AG04449 (cell line): ENCODE results near the gene CDK5RAP1.
A peak's percentile ranks its signal among the peaks of the same experiment; 100 is the strongest.

Experiments used
- CTCF ChIA-PET: fragments of 350-600 bp; formaldehyde crosslinking; extraction: SDS; loops from one replicate; lab custom pipeline; 2021; ENCODE audit warnings: antibody characterized with exemption; lab: Yijun Ruan, JAX
- POLR2A ChIA-PET: fragments of 400-600, 350-600 bp; formaldehyde crosslinking; extraction: SDS; loops from one replicate; lab custom pipeline; 2020; ENCODE audit warnings: antibody characterized with exemption, inconsistent platforms; lab: Yijun Ruan, JAX
- DNase-seq: peaks from one replicate; pipeline ENCODE4 v3.0.0-alpha.2; 2010; ENCODE audit warnings: low read depth, low spot score
- H3K4me3 ChIP-seq: 2 replicates; pipeline ENCODE4 v1.5.1; 2011; ENCODE audit warnings: low read depth, mild to moderate bottlenecking, control low read depth, low read length
- CTCF ChIP-seq: IDR thresholded peaks from one replicate; pipeline ENCODE4 v1.5.1; 2011; ENCODE audit warnings: mild to moderate bottlenecking, moderate library complexity, low read length, control low read depth, inconsistent platforms; ENCODE audit not compliant: insufficient read depth; ENCODE audit errors: missing control alignments

The CDK5RAP1 gene

DNA sequence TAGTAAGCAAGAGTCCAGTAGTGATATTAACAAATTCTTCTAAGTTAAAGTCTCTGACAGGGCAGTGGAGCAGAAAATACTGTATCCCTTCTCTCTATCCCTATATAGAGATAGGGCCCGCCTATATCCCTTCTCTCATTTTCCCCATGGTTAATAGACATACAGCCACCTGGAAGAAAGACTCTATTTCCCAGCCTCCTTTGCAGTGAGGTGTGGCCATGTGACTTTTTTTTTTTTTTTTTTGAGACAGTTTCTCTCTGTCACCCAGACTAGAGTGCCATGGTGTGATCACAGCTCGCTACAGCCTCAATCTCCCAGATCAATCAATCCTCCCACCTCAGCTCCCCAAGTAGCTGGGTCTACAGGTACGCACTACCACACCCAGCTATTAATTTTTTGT, 16.7 kb upstream of the CDK5RAP1 start:
- no peak for TF ChIP-seq CTCF
- ChIA-PET CTCF (no interaction called here), POLR2A (no interaction called here)

GRCh38 chr20:33415948-33416347, 14.6 kb upstream of the CDK5RAP1 start:
- DNase-seq = no peak
- peak; percentile 45 for TF ChIP-seq CTCF
- CTCF ChIA-PET = interaction anchor here (0.5 to 2.6 kb wide), 7 partner anchors 10 to 251 kb away, joined by 3 to 12 read pairs (median 4); partner anchors contain the start of genes ACTL10 and CDK5RAP1
- POLR2A ChIA-PET = no interaction called here
- no peak overlapping the region for H3K4me3 ChIP-seq

More for the DNA sequence above, 16.7 kb upstream of the CDK5RAP1 start:
- no peak overlapping the region for H3K4me3 ChIP-seq
- no peak for DNase-seq

GRCh38 chr20:33412484-33412838, 11.1 kb upstream of the CDK5RAP1 start:
- no peak for TF ChIP-seq CTCF
- CTCF ChIA-PET = no interaction called here
- POLR2A ChIA-PET = interaction anchor here (1.1 kb wide), 1 partner anchor 9 kb away, joined by 3 read pairs; no protein-coding TSS in a partner anchor
- DNase-seq = no peak
- no peak overlapping the region for H3K4me3 ChIP-seq

DNA sequence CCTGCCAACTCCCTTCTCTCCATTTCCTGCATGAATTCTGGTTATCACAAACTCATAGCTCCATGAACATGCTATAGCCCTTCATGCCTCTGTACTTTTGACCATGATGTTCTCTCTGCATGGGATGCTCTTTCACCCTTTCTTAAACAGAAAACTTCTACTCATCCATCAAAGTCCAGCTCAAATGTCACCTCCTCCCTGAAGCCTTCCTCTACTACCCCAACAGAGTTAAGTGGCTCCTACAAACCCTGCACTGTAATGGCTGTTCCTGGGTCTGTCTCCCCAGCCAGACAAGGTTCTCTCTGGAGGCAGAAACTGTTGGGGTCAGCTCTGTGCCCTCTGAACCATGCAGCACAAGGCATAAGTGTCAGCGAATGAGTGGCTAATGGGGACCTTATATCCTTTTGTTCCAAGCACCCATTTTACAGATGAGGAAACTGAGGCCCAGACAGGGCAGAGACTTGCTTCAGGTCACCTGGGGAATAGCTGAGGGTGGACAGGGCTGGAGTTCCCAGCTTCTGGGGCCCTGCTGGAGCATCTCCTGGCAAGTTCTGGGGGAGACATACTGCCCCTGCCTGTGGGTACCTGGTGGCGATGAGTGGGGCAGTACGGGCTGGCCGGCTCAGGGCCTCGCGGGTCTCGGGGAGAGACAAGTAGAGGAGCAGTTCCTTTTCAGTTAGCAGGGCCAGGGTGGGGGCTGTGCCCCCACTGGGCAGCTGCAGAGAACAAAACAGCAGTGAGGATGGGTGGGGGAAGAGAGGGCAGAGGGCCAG, 10.6 kb upstream of the CDK5RAP1 start:
- CTCF ChIA-PET = interaction anchor here (0.6 to 1.7 kb wide), 3 partner anchors 10 to 19 kb away, joined by 3 to 6 read pairs (median 3); partner anchors contain the start of gene CDK5RAP1
- no peak for DNase-seq
- H3K4me3 ChIP-seq = no peak overlapping the region
- TF ChIP-seq CTCF = no peak
- POLR2A ChIA-PET = interaction anchor here (0.7 to 1.1 kb wide), 3 partner anchors 9 to 12 kb away, joined by 3 to 7 read pairs (median 4); no protein-coding TSS in a partner anchor

DNA sequence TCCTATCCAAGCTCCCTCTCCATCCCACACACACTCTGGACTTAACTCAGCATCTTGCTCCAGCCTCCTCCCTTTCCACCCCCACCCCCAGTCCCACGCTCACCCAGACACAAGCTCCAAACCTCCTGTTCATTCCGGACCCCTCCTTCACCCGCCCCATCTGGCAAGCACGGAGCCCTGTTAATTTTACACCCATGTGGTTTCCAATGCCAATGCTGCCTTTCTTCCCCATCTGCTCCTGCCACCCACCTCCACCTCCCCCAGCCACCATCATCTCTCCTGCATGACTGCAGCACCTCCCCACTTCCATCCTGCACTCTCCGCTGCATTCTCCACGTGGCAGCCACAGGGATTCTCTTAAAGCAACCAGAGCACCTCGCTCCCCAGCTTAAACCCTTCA, 9.9 kb upstream of the CDK5RAP1 start:
- ChIA-PET POLR2A (interaction anchor here (0.7 to 1.0 kb wide), 2 partner anchors 11 kb away, joined by 4 to 7 read pairs; no protein-coding TSS in a partner anchor), CTCF (interaction anchor here (0.6 to 1.7 kb wide), 3 partner anchors 9 to 20 kb away, joined by 3 to 6 read pairs (median 3); partner anchors contain the start of gene CDK5RAP1)
- no peak overlapping the region for H3K4me3 ChIP-seq
- TF ChIP-seq CTCF = no peak
- DNase-seq = no peak

GRCh38 chr20:33410081-33410742, 8.9 kb upstream of the CDK5RAP1 start:
- ChIA-PET POLR2A (no interaction called here), CTCF (interaction anchor here (1.2 to 1.7 kb wide), 2 partner anchors 8 to 17 kb away, joined by 3 to 6 read pairs; partner anchors contain the start of gene CDK5RAP1)
- TF ChIP-seq CTCF = no peak
- DNase-seq = no peak
- no peak overlapping the region for H3K4me3 ChIP-seq
